NCI-H1417 (cell line): ENCODE measurements around the gene ZSCAN10.

ENCODE experiments used
- DNase-seq, 3 experiments: peaks; one replicate each; lab custom pipeline; 2025; lab: John Stamatoyannopoulos, UW

ZSCAN10 gene

GRCh38 chr16:3134338-3135125, 35.4 kb upstream of the ZSCAN10 start, which contains the start of gene ZNF213:
Gene ZNF213 (plus strand): TSS chr16:3135029. CDS start chr16:3137281, 2,252 bp downstream.
- DNase-seq = peak; percentile 95 to 99 (median 99)

- DNase-seq = peak in 1 of 3 experiments; percentile 40
These were observed 34.8 kb upstream of the ZSCAN10 start for GRCh38 chr16:3133844-3134243.

- peak; percentile 23 to 59 (median 46) for DNase-seq
These were observed 32.8 kb upstream of the ZSCAN10 start for GRCh38 chr16:3131755-3132377.

GRCh38 chr16:3129137-3130131, 30.3 kb upstream of the ZSCAN10 start:
- peak; percentile 44 to 89 (median 87) for DNase-seq

- DNase-seq = peak; percentile 61 to 85 (median 80)
These were observed 28.7 kb upstream of the ZSCAN10 start for GRCh38 chr16:3127745-3128144.

GRCh38 chr16:3123986-3124886, 25.1 kb upstream of the ZSCAN10 start:
- peak; percentile 94 to 100 (median 97) for DNase-seq

GRCh38 chr16:3122926-3123570, 24.0 kb upstream of the ZSCAN10 start:
- no peak for DNase-seq

- DNase-seq = no peak
These were observed 22.9 kb upstream of the ZSCAN10 start for GRCh38 chr16:3121851-3122467.

GRCh38 chr16:3120435-3120834, 21.3 kb upstream of the ZSCAN10 start:
- DNase-seq = no peak

- no peak for DNase-seq
These were observed 20.8 kb upstream of the ZSCAN10 start for GRCh38 chr16:3119701-3120408.

GRCh38 chr16:3119286-3119685, 20.2 kb upstream of the ZSCAN10 start:
- no peak for DNase-seq

GRCh38 chr16:3118846-3119245, 19.8 kb upstream of the ZSCAN10 start:
- no peak for DNase-seq

GRCh38 chr16:3118204-3118790, 19.2 kb upstream of the ZSCAN10 start:
- DNase-seq = no peak

GRCh38 chr16:3115561-3115960, 16.5 kb upstream of the ZSCAN10 start:
- no peak for DNase-seq

GRCh38 chr16:3115003-3115402, 15.9 kb upstream of the ZSCAN10 start:
- no peak for DNase-seq

- no peak for DNase-seq
These were observed 14.8 kb upstream of the ZSCAN10 start for GRCh38 chr16:3113765-3114479.

GRCh38 chr16:3112881-3113574, 13.9 kb upstream of the ZSCAN10 start:
- DNase-seq = no peak
